HG03432 (cell line): ENCODE measurements around the gene GRB7.
"Not testable (repeated sequence)": the region's sequence is repeated elsewhere in the genome, so short reads cannot be mapped to it uniquely, and the experiment has no call there.

Experiments used
- ATAC-seq: cut with Tn5 transposase; IDR thresholded peaks from one replicate; pipeline ENCODE4 v1.9.1; 2021; ENCODE audit warnings: mild to moderate bottlenecking, moderate library complexity; ENCODE audit not compliant: unreplicated experiment

The GRB7 gene

GRCh38 chr17:39750131-39751015, 12.6 kb downstream of the GRB7 start:
- no peak for ATAC-seq

GRCh38 chr17:39751016-39751543, 13.3 kb downstream of the GRB7 start:
- no peak for ATAC-seq

GRCh38 chr17:39751637-39752036, 13.9 kb downstream of the GRB7 start:
- ATAC-seq = no peak

- ATAC-seq = no peak
Measured at GRCh38 chr17:39752241-39752881, 14.6 kb downstream of the GRB7 start.

GRCh38 chr17:39753514-39754160, 15.9 kb downstream of the GRB7 start:
- peak; percentile 27 for ATAC-seq

- peak; percentile 73 for ATAC-seq
Measured at GRCh38 chr17:39754161-39754957, 16.6 kb downstream of the GRB7 start.

GRCh38 chr17:39754958-39755553, 17.3 kb downstream of the GRB7 start:
- ATAC-seq = no peak

GRCh38 chr17:39755554-39756379, 18.0 kb downstream of the GRB7 start:
- ATAC-seq = peak; percentile 19

GRCh38 chr17:39756380-39757079, 18.8 kb downstream of the GRB7 start:
- no peak for ATAC-seq

- no peak for ATAC-seq
Measured at GRCh38 chr17:39757176-39757662, 19.5 kb downstream of the GRB7 start.

GRCh38 chr17:39757931-39758873, 20.5 kb downstream of the GRB7 start:
- ATAC-seq = no peak

GRCh38 chr17:39759204-39759603, 21.5 kb downstream of the GRB7 start:
- no peak for ATAC-seq

- no peak for ATAC-seq
Measured at GRCh38 chr17:39761861-39762496, 24.2 kb downstream of the GRB7 start.

GRCh38 chr17:39763051-39763820, 25.5 kb downstream of the GRB7 start:
- ATAC-seq = no peak

- not testable (repeated sequence) for ATAC-seq
Measured at GRCh38 chr17:39764171-39764570, 26.4 kb downstream of the GRB7 start.

GRCh38 chr17:39765175-39765574, 27.4 kb downstream of the GRB7 start:
- no peak for ATAC-seq
